ENCODE measurements around the gene WNT2B. TPM values are rescaled to one million over a fixed set of nuclear protein-coding genes. Genes with fewer than 3 reads are reported as not detected.

Gene WNT2B
- total RNA-seq, 1 donor from 2014 or later: 146 TPM

GRCh38 chr1:112549590-112549989 is 40.8 kb downstream of the WNT2B start:
- peaks cover 18% of the 10 kb centered on the region for H3K36me3 Mint-ChIP-seq
- no peak for TF ChIP-seq CTCF (IDR thresholded peaks at IDR 0.05; ENCODE audit: unreplicated experiment)
- H3K4me3 Mint-ChIP-seq: no peak overlapping the region
- no peak overlapping the region for H3K27ac Mint-ChIP-seq
- peaks cover 18% of the 10 kb centered on the region for H3K4me1 Mint-ChIP-seq
- no peaks in the 10 kb centered on the region for H3K27me3 Mint-ChIP-seq (ENCODE audit: low read depth)
- no peaks in the 10 kb centered on the region for H3K9me3 Mint-ChIP-seq
- no peak for DNase-seq (ENCODE audit: low spot score in 2 of 2, unreplicated experiment in 2 of 2)

GRCh38 chr1:112554411-112554810 is 45.6 kb downstream of the WNT2B start:
- Mint-ChIP-seq H3K4me1 (peaks cover 4% of the 10 kb centered on the region), H3K27ac (no peak overlapping the region), H3K4me3 (no peak overlapping the region), H3K36me3 (peaks cover 20% of the 10 kb centered on the region), H3K9me3 (no peaks in the 10 kb centered on the region), H3K27me3 (ENCODE audit: low read depth) (no peaks in the 10 kb centered on the region)
- no peak for DNase-seq (ENCODE audit: low spot score in 2 of 2, unreplicated experiment in 2 of 2)
- no peak for TF ChIP-seq CTCF (IDR thresholded peaks at IDR 0.05; ENCODE audit: unreplicated experiment)

GRCh38 chr1:112557385-112557784 is 48.6 kb downstream of the WNT2B start:
- peaks cover 7% of the 10 kb centered on the region for H3K4me1 Mint-ChIP-seq
- no peak for DNase-seq (ENCODE audit: low spot score in 2 of 2, unreplicated experiment in 2 of 2)
- TF ChIP-seq CTCF (IDR thresholded peaks at IDR 0.05; ENCODE audit: unreplicated experiment): no peak
- H3K27ac Mint-ChIP-seq: peak overlapping the region; percentile 32
- H3K27me3 Mint-ChIP-seq (ENCODE audit: low read depth): no peaks in the 10 kb centered on the region
- no peaks in the 10 kb centered on the region for H3K9me3 Mint-ChIP-seq
- no peak overlapping the region for H3K4me3 Mint-ChIP-seq
- H3K36me3 Mint-ChIP-seq: peaks cover 13% of the 10 kb centered on the region

GRCh38 chr1:112558634-112559033 is 49.9 kb downstream of the WNT2B start:
- Mint-ChIP-seq H3K9me3 (no peaks in the 10 kb centered on the region), H3K27me3 (ENCODE audit: low read depth) (no peaks in the 10 kb centered on the region), H3K4me1 (peaks cover 17% of the 10 kb centered on the region), H3K4me3 (no peak overlapping the region), H3K36me3 (peaks cover 10% of the 10 kb centered on the region), H3K27ac (no peak overlapping the region)
- TF ChIP-seq CTCF (IDR thresholded peaks at IDR 0.05; ENCODE audit: unreplicated experiment): no peak
- no peak for DNase-seq (ENCODE audit: low spot score in 2 of 2, unreplicated experiment in 2 of 2)

- no peaks in the 10 kb centered on the region for H3K27me3 Mint-ChIP-seq (ENCODE audit: low read depth)
- no peak overlapping the region for H3K4me3 Mint-ChIP-seq
- peak overlapping the region; percentile 60 for H3K27ac Mint-ChIP-seq
Measured at GRCh38 chr1:112563341-112563740, 54.6 kb downstream of the WNT2B start.

More at GRCh38 chr1:112563341-112563740, 54.6 kb downstream of the WNT2B start:
- TF ChIP-seq CTCF (IDR thresholded peaks at IDR 0.05; ENCODE audit: unreplicated experiment): no peak
- no peak for DNase-seq (ENCODE audit: low spot score in 2 of 2, unreplicated experiment in 2 of 2)
- H3K4me1 Mint-ChIP-seq: peaks cover 22% of the 10 kb centered on the region
- peaks cover 17% of the 10 kb centered on the region for H3K36me3 Mint-ChIP-seq
- H3K9me3 Mint-ChIP-seq: peaks cover 7% of the 10 kb centered on the region
